Osteoblast (primary cell): ENCODE measurements around the gene DNAJC18. TPM values are rescaled to one million over a fixed set of nuclear protein-coding genes. Genes with fewer than 3 reads are reported as not detected.
"Not testable (repeated sequence)": the region's sequence is repeated elsewhere in the genome, so short reads cannot be mapped to it uniquely, and the experiment has no call there.

ENCODE experiments used
- DNase-seq: peaks from one replicate; pipeline ENCODE4 v3.0.0; 2011; ENCODE audit warnings: low spot score, mixed read lengths; ENCODE audit not compliant: insufficient read length; ENCODE audit errors: missing footprints
- H2AFZ ChIP-seq: 2 replicates; pipeline ENCODE4 v1.6.0; 2011; ENCODE audit warnings: mild to moderate bottlenecking, low read length
- H3K27ac ChIP-seq: 2 replicates; pipeline ENCODE4 v1.5.1; 2011; ENCODE audit warnings: mild to moderate bottlenecking, low read depth, low read length, moderate library complexity
- H3K27me3 ChIP-seq: 2 replicates; pipeline ENCODE4 v1.6.0; 2012; ENCODE audit warnings: mild to moderate bottlenecking, control low read depth, inconsistent platforms, low read length, moderate library complexity; ENCODE audit not compliant: insufficient read depth
- H3K36me3 ChIP-seq: 2 replicates; pipeline ENCODE4 v1.5.1; 2011; ENCODE audit warnings: mild to moderate bottlenecking, low read length, control low read depth, moderate library complexity; ENCODE audit not compliant: insufficient read depth
- H3K4me1 ChIP-seq: 2 replicates; pipeline ENCODE4 v1.5.1; 2011; ENCODE audit warnings: mild to moderate bottlenecking, low read length, control low read depth, moderate library complexity; ENCODE audit not compliant: insufficient read depth
- H3K4me2 ChIP-seq: 2 replicates; pipeline ENCODE4 v1.6.0; 2011; ENCODE audit warnings: mild to moderate bottlenecking, low read length; ENCODE audit not compliant: insufficient read depth
- H3K4me3 ChIP-seq: fragments of 200-600 bp; sonication (generic); 3 replicates; pipeline ENCODE4 v1.5.1; 2012; ENCODE audit warnings: mild to moderate bottlenecking, low read length, inconsistent platforms; ENCODE audit not compliant: insufficient read depth
- H3K79me2 ChIP-seq: 2 replicates; pipeline ENCODE4 v1.6.0; 2012; ENCODE audit warnings: mild to moderate bottlenecking, low read length, control low read depth, inconsistent platforms; ENCODE audit not compliant: insufficient read depth
- H3K9me3 ChIP-seq: 2 replicates; pipeline ENCODE4 v1.5.1; 2011; ENCODE audit warnings: low read depth, low read length, control low read depth
- H4K20me1 ChIP-seq: 2 replicates; pipeline ENCODE4 v1.6.0; 2012; ENCODE audit warnings: mild to moderate bottlenecking, low read length, control low read depth; ENCODE audit not compliant: insufficient read depth
- total RNA-seq: library from RNA; depleted of rRNA; stranded (reverse); fragments of >200 nt; gene quantifications from 2 replicates; pipeline ENCODE4 v1.2.3, GENCODE V29; 2012
- TF ChIP-seq, protein P1 (sequence below): IDR thresholded peaks from 2 replicates; pipeline ENCODE4 v1.5.1; 2011; ENCODE audit warnings: mild to moderate bottlenecking, low read depth, low read length, moderate library complexity; ENCODE audit errors: extremely low read depth

DNAJC18 gene
- total RNA-seq, 1 donor: 16.3 TPM

DNA sequence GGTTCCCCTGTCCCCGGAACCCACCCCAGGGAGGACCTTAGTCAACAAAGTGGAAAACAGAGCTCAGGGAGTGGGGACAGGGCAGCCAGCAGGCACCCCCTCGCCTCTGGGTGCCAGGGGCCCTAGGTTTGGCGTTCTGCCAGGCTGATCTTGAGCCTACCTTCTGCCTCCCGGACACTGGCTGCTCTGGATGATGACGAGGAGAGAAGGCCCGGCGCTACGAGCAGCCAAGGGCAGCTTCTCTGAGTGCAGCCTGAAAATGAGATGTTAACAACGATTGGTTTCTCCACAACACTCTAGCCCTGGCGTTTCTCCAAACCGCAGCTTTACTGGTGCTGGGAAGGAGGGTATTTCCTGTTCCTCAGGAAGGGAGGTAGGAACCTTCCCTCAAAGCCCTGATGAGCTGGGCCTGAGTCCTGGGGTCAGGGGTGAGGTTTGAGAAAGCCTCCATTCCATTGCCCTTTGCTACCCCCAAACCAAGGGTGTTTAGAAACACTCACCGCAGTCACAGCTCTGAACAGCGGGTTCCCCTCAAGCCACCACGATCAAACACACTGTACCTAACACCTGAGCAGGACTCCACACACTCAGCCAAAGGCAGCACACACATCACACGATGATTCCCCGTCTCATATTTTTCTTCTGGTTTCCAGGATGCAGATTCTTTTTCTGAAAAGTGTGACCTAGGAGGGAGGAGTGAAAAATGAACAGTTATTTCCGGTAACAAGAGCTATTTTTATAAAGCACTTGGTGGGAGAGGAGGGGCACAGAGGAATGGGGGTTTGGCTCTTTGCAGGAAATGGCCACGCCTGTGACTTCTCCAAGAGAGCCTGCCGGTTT is 42.9 kb upstream of the DNAJC18 start, which contains the start of gene STING1:
STING1 (minus strand) TSS at position 709 of the 840 bp plus-strand sequence. CDS start 1,054 bp downstream, outside the sequence.
- Histone ChIP-seq H3K4me2 (peak within 1 kb of the TSS; percentile 90), H3K27ac (peak within 1 kb of the TSS; percentile 98), H3K27me3 (no peaks in the 10 kb centered on the region)

DNA sequence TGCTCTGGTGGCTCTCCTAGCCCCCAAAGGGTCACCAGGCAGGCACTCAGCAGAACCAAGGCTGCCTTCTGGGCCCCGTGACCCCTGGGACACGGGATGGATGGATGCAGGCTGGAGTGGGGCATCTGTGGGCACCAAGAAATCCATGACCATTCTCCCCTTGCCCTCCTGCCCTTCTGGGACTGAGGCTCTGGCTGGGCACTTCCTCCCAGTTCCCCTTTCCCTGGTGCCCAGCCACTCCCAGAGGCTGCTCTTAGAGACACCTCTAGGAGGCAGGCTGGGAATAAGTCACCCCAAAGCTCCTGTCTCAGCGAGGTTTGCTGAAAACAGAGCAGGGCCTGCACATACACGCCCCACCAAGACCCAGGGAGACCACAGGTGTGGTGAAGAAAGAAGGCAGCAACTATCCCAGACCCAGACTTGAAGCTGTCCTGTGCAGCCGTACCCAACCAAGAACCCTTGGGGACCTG is 42.3 kb upstream of the DNAJC18 start:
- TF ChIP-seq, protein P1, sequence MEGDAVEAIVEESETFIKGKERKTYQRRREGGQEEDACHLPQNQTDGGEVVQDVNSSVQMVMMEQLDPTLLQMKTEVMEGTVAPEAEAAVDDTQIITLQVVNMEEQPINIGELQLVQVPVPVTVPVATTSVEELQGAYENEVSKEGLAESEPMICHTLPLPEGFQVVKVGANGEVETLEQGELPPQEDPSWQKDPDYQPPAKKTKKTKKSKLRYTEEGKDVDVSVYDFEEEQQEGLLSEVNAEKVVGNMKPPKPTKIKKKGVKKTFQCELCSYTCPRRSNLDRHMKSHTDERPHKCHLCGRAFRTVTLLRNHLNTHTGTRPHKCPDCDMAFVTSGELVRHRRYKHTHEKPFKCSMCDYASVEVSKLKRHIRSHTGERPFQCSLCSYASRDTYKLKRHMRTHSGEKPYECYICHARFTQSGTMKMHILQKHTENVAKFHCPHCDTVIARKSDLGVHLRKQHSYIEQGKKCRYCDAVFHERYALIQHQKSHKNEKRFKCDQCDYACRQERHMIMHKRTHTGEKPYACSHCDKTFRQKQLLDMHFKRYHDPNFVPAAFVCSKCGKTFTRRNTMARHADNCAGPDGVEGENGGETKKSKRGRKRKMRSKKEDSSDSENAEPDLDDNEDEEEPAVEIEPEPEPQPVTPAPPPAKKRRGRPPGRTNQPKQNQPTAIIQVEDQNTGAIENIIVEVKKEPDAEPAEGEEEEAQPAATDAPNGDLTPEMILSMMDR: peak; percentile 39
- Histone ChIP-seq H2AFZ (peak overlapping the region; percentile 84), H3K27me3 (no peaks in the 10 kb centered on the region), H3K79me2 (peaks cover 28% of the 10 kb centered on the region), H3K4me1 (peaks cover 24% of the 10 kb centered on the region), H3K36me3 (peaks cover 28% of the 10 kb centered on the region), H4K20me1 (peaks cover 3% of the 10 kb centered on the region), H3K4me3 (peak overlapping the region; percentile 85), H3K9me3 (no peaks in the 10 kb centered on the region), H3K4me2 (peak overlapping the region; percentile 90), H3K27ac (peak overlapping the region; percentile 98)
- DNase-seq: peak; percentile 84

More for the DNA sequence above, 42.9 kb upstream of the DNAJC18 start, which contains the start of gene STING1:
- Histone ChIP-seq H3K36me3 (peaks cover 26% of the 10 kb centered on the region), H3K4me1 (peaks cover 24% of the 10 kb centered on the region), H3K9me3 (no peaks in the 10 kb centered on the region), H2AFZ (peak within 1 kb of the TSS; percentile 84), H3K79me2 (peaks cover 28% of the 10 kb centered on the region), H4K20me1 (peaks cover 3% of the 10 kb centered on the region), H3K4me3 (peak within 1 kb of the TSS; percentile 85)
- peak; percentile 95 for DNase-seq
- TF ChIP-seq, protein P1: no peak

DNA sequence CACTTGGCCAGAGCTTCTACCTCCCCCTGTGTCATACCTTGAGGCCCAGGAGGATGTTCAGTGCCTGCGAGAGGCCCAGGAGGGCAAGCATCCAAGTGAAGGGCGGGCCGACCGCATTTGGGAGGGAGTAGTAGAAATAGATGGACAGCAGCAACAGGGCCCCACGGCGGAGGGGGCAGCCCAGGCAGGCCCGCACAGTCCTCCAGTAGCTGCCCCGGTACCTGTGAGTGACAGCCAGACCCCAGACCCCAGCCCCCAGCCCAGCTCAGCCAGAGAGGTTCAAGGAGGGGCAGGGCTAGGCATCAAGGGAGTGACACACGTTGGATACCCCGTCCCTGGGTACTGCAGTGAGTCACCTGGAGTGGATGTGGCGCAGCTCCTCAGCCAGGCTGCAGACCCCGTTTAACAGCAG is 41.8 kb upstream of the DNAJC18 start:
- TF ChIP-seq, protein P1: no peak
- H3K27ac ChIP-seq: peak overlapping the region; percentile 98
- H3K36me3 ChIP-seq: peaks cover 30% of the 10 kb centered on the region
- peaks cover 28% of the 10 kb centered on the region for H3K79me2 ChIP-seq
- H3K4me2 ChIP-seq: peak overlapping the region; percentile 90
- peak overlapping the region; percentile 84 for H2AFZ ChIP-seq
- no peaks in the 10 kb centered on the region for H3K27me3 ChIP-seq
- H3K9me3 ChIP-seq: no peaks in the 10 kb centered on the region
- peak overlapping the region; percentile 85 for H3K4me3 ChIP-seq
- H3K4me1 ChIP-seq: peaks cover 24% of the 10 kb centered on the region
- DNase-seq: peak; percentile 89
- H4K20me1 ChIP-seq: peaks cover 3% of the 10 kb centered on the region

DNA sequence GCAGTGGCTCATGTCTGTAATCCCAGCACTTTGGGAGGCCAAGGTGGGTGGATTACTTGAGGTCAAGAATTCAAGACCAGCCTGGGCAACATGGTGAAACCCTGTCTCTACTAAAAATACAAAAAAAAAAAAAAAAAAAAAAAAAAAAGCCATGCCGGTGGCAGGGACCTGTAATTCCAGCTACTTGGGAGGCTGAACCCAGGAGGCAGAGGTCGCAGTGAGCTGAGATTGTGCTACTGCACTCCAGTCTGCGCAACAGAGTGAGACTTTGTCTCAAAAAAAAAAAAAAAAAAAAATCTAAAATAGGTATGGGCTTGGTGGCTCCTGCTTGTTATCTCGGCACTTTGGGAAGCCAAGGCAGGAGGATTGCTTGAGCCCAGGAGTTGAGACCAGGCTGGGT is 40.4 kb upstream of the DNAJC18 start:
- not testable (repeated sequence) for H3K27me3 ChIP-seq, H3K4me2 ChIP-seq, DNase-seq, H4K20me1 ChIP-seq, H3K27ac ChIP-seq, H3K9me3 ChIP-seq, H3K4me3 ChIP-seq, H2AFZ ChIP-seq
- H3K36me3 ChIP-seq: peaks cover 42% of the 10 kb centered on the region
- H3K4me1 ChIP-seq: peaks cover 34% of the 10 kb centered on the region
- H3K79me2 ChIP-seq: peaks cover 28% of the 10 kb centered on the region

DNA sequence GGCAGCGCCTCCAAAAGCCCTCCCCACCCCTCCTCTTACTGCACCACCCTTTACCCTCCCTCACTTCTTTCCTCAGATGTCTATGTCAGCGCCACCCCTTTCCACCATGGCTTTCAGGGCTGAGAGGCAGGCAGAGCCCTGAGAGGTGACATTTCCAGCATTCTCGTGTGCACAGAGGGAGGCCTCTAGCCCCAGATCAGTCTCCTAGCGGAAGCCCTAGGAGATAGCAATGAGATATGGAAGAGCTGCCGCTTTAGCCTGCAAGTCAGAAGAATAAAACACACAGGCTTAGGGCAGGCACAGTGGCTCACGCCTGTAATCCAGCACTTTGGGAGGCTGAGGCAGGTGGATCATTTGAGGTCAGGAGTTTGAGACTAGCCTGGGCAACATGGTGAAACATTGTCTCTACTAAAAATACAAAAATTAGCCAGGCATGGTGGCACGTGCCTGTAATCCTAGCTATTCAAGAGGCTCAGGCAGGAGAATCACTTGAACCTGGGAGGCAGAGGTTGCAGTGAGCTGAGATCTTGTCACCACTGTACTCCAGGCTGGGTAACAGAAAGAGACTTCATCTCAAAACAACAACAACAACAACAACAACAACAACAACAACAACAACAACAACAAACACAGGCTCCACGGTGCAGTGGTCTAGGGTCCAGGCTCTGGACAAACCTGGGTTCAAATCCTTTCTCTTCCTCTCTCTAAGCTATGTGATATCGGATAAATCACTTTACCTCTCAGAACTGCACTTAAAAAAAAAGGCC is 39.5 kb upstream of the DNAJC18 start:
- H3K4me3 ChIP-seq, H3K27ac ChIP-seq, H4K20me1 ChIP-seq, H3K9me3 ChIP-seq, H3K27me3 ChIP-seq, DNase-seq, H2AFZ ChIP-seq, H3K4me2 ChIP-seq: not testable (repeated sequence)
- Histone ChIP-seq H3K79me2 (peaks cover 28% of the 10 kb centered on the region), H3K36me3 (peaks cover 42% of the 10 kb centered on the region), H3K4me1 (peaks cover 37% of the 10 kb centered on the region)
